HEK293T (cell line): ENCODE data around the gene ZNF512B.

ENCODE experiments used
- CTCF ChIA-PET: fragments of 350-600 bp; formaldehyde crosslinking; extraction: SDS; loops from one replicate; lab custom pipeline; 2021; ENCODE audit warnings: antibody characterized with exemption, inconsistent platforms; lab: Yijun Ruan, JAX
- POLR2A ChIA-PET: fragments of 350-600 bp; formaldehyde crosslinking; extraction: SDS; loops from one replicate; lab custom pipeline; 2020; ENCODE audit warnings: antibody characterized with exemption, inconsistent platforms; lab: Yijun Ruan, JAX
- DNase-seq: peaks from one replicate; pipeline ENCODE4 v3.0.0; 2012; ENCODE audit warnings: mixed read lengths; ENCODE audit errors: extremely low spot score
- ARNT ChIP-seq: fragments of 450-650 bp; IDR thresholded peaks from 2 replicates; pipeline ENCODE4 v1.6.1; 2017; ENCODE audit warnings: mild to moderate bottlenecking
- BHLHE40 ChIP-seq: fragments of 450-650 bp; IDR thresholded peaks from 2 replicates; pipeline ENCODE4 v1.6.1; 2016; ENCODE audit warnings: mild to moderate bottlenecking, moderate library complexity, borderline replicate concordance
- CTBP1 ChIP-seq: fragments of 450-650 bp; IDR thresholded peaks from 2 replicates; pipeline ENCODE4 v1.6.1; 2016; ENCODE audit warnings: borderline replicate concordance
- ELF4 ChIP-seq: fragments of 450-650 bp; IDR thresholded peaks from 2 replicates; pipeline ENCODE4 v1.6.1; 2017; ENCODE audit warnings: antibody characterized with exemption
- FOXA1 ChIP-seq: fragments of 450-650 bp; IDR thresholded peaks from 2 replicates; pipeline ENCODE4 v1.6.1; 2016; ENCODE audit warnings: mild to moderate bottlenecking
- FOXK2 ChIP-seq: fragments of 450-650 bp; IDR thresholded peaks from 2 replicates; pipeline ENCODE4 v1.6.1; 2016; ENCODE audit warnings: mild to moderate bottlenecking
- FOXM1 ChIP-seq: fragments of 450-650 bp; IDR thresholded peaks from 2 replicates; pipeline ENCODE4 v1.6.1; 2017; ENCODE audit warnings: mild to moderate bottlenecking, borderline replicate concordance
- HDGF ChIP-seq: fragments of 450-650 bp; IDR thresholded peaks from 2 replicates; pipeline ENCODE4 v1.6.1; 2017; ENCODE audit warnings: antibody characterized with exemption, borderline replicate concordance
- L3MBTL2 ChIP-seq: fragments of 450-650 bp; conservative IDR thresholded peaks from 2 replicates; pipeline ENCODE4 v1.6.1; 2016; ENCODE audit warnings: mild to moderate bottlenecking
- LEF1 ChIP-seq: fragments of 450-650 bp; IDR thresholded peaks from 2 replicates; pipeline ENCODE4 v1.6.1; 2017; ENCODE audit warnings: mild to moderate bottlenecking, borderline replicate concordance
- NFRKB ChIP-seq: fragments of 450-650 bp; IDR thresholded peaks from 2 replicates; pipeline ENCODE4 v1.6.1; 2016; ENCODE audit warnings: mild to moderate bottlenecking, moderate library complexity
- PKNOX1 ChIP-seq: fragments of 450-650 bp; IDR thresholded peaks from 2 replicates; pipeline ENCODE4 v1.6.1; 2016
- SP1 ChIP-seq: fragments of 450-650 bp; IDR thresholded peaks from 2 replicates; pipeline ENCODE4 v1.6.1; 2017
- SUZ12 ChIP-seq: fragments of 450-650 bp; IDR thresholded peaks from 2 replicates; pipeline ENCODE4 v1.6.1; 2016; ENCODE audit warnings: mild to moderate bottlenecking
- TARDBP ChIP-seq: fragments of 450-650 bp; IDR thresholded peaks from 2 replicates; pipeline ENCODE4 v1.6.1; 2016
- ZNF384 ChIP-seq: fragments of 450-650 bp; IDR thresholded peaks from 2 replicates; pipeline ENCODE4 v1.6.1; 2016

Gene ZNF512B

DNA sequence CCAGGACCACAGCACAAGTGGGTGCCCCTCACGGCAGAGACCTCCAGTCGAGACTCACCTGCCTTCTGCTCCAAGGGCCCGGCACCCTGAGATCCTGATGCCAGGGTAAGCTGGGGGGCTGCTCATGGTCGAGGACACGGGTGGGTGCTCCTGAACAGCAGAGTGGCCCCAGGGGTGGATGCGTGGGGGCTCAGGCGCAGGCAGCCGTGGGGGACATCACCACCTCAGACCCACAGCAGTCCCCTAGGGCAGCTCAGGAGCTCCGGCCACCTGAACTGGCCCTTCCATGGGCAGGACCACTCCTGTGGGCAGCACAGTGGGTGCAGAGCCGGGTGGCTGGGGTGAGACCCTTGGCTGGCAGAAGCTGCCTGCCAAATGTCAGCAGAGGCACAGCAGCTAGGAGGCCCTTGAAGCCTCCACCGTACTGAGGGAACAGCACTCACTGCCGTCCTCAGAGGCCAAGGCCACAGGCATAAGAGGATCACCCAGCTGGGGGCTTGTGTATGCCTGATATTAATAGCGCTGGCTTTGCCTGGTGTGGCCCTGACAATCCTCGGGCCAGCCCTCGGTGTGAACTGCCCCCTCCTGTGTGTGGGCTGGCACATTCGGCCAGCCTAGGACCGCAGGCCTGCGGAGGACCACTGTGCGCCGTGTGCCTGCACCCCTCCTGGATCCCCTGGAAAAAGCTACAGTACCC is 18.9 kb downstream of the ZNF512B start:
- ChIA-PET CTCF (interaction anchor here (0.6 kb wide), 1 partner anchor 86 kb away, joined by 3 read pairs; the partner anchor contains the start of gene TPD52L2), POLR2A (interaction anchor here (1.0 kb wide), 1 partner anchor 8 kb away, joined by 3 read pairs; no protein-coding TSS in a partner anchor)
- no peak for DNase-seq
- TF ChIP-seq SP1 (no peak), ELF4 (no peak), PKNOX1 (no peak), BHLHE40 (no peak), ZNF384 (no peak), FOXK2 (no peak), SUZ12 (no peak), CTBP1 (no peak), LEF1 (no peak), L3MBTL2 (no peak), FOXM1 (no peak), ARNT (no peak), TARDBP (no peak), NFRKB (no peak), FOXA1 (no peak), HDGF (no peak)

DNA sequence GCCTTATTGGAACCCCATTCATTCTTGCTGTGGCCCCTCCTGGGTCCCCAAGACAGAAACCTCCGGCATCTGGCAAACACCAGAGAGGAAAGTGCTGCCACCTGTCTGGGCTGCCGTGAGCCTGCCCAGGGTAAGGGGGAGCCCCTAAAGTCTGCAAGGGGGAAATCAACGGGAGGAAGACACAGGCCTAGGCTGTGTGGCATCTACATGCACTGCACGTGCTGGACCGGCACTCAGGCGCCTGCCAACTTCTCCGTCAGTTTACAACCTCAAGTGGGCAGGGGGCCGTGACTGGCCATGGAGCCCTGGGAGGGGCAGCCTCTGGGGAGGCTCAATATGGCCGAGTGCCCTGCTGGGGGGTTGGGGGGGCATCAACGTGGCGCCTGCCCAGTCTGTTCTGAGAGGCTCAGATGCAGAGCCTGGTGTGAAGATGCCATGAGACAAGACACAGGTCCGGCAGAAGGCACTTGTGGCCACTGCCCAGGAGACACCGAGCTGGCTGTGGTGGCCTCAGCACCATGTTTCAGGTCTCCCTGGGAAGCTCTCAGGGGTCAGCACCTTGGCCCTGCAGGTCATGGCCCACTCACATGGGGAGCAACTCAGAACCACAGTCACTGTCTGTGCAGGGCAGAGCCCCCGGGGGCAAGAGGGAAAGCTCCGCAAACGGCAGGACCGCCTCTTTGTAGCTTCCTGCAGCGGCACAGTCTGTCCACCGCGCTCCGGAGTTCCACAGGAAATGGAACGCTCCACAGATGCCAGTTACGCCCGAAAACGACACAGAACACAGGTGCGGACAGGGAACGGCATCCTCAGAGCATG is 21.9 kb downstream of the ZNF512B start:
- POLR2A ChIA-PET, result no interaction called here
- no peak for TF ChIP-seq CTBP1
- no peak for TF ChIP-seq FOXA1
- no peak for TF ChIP-seq FOXK2
- no peak for TF ChIP-seq HDGF
- TF ChIP-seq LEF1, result no peak
- TF ChIP-seq PKNOX1, result no peak
- TF ChIP-seq ELF4, result no peak
- TF ChIP-seq ARNT, result no peak
- no peak for TF ChIP-seq BHLHE40
- no peak for TF ChIP-seq SP1
- no peak for TF ChIP-seq FOXM1
- no peak for TF ChIP-seq L3MBTL2
- TF ChIP-seq ZNF384, result no peak
- no peak for TF ChIP-seq SUZ12
- TF ChIP-seq TARDBP, result no peak
- no peak for TF ChIP-seq NFRKB
- CTCF ChIA-PET, result no interaction called here
- DNase-seq, result no peak

DNA sequence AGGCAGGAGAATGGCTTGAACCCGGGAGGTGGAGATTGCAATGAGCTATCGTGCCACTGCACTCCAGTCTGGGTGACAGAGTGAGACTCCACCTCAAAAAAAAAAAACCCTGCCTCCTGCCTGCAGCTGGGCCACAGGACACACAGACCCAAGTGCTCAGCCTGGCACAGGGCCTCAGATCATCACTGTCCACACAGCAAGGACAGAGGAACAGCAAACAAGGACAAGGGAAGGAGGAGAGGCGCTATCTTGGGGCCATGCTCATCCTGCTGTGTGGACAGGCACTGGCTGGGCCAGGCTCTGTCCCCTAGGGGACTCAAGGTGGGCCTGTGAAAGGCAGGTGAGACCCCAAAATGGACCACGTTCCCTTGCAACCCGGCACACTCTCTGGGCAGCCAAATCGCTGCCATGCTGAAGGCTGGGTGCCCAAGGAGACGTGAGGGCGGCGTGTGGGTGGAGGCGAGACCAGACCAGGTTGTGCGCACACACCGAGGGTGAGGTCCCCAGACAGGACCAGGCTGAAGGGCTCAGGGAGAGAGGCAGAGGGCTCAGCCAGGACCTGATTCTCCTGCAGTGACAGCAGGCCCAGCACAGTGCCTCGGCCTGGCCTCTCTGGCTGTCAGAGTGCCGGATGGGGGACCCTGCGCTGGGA is 22.6 kb downstream of the ZNF512B start:
- POLR2A ChIA-PET, result no interaction called here
- DNase-seq, result no peak
- CTCF ChIA-PET, result interaction anchor here (0.6 kb wide), 1 partner anchor 7 kb away, joined by 3 read pairs; no protein-coding TSS in a partner anchor
- TF ChIP-seq NFRKB (no peak), PKNOX1 (no peak), SP1 (no peak), FOXA1 (no peak), ELF4 (no peak), LEF1 (no peak), ZNF384 (no peak), HDGF (no peak), CTBP1 (no peak), ARNT (no peak), L3MBTL2 (no peak), FOXM1 (no peak), SUZ12 (no peak)

DNA sequence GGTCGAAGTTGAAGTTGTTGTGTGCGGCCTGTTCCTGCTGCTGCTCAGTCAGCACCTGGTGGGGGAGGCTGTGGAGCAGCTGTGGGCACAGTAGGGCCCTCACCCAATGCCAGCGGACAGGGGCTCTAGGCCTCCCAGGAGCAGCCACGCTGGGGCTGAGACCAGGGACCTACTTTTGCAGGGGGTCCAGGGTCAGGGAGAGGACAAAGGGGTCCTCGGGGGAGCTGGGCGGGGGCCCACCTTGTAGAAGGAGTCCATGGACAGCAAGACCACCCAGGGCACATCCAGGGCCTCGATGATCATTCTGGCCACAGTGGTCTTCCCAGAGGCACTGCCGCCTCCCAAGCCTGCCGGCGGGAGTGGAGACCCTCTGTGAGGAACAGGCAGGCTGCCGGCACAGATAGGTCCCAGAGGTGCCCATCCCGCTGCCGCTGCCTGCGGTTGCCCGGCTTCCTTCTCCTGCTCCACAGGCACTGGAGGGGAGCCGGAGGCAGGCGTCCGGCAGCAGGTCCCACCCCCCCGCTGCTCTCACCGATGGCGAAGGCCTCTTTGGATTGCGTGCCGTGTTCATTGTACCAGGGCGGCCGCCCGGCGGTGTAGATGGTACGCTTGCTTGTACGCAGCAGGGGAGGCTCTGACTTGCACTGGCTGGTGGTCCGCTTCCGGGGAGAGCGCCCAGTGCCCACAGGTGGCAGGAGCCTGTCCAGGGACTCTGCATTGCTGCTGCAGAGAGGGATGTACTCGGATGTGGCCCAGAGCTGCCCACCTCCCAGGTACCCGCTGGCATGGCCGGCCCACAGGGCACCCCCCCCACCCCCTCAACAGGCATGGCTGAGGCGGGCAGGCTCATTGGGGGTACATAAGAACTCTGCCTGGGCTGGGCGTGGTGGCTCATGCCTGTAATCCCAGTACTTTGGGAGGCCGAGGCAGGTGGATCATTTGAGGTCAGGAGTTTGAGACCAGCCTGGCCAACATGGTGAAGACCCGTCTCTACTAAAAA is 23.5 kb downstream of the ZNF512B start:
- ChIA-PET CTCF (interaction anchor here (0.6 kb wide), 1 partner anchor 8 kb away, joined by 3 read pairs; no protein-coding TSS in a partner anchor), POLR2A (no interaction called here)
- DNase-seq, result no peak
- TF ChIP-seq HDGF (no peak), NFRKB (no peak), LEF1 (no peak), ZNF384 (no peak)
